ENCODE measurements around the gene GTPBP3. TPM values are rescaled to one million over a fixed set of nuclear protein-coding genes. Genes with fewer than 3 reads are reported as not detected.

GTPBP3 gene
- total RNA-seq, 2 donors from 2014 or later, result 20.7 to 72.5 TPM

DNA sequence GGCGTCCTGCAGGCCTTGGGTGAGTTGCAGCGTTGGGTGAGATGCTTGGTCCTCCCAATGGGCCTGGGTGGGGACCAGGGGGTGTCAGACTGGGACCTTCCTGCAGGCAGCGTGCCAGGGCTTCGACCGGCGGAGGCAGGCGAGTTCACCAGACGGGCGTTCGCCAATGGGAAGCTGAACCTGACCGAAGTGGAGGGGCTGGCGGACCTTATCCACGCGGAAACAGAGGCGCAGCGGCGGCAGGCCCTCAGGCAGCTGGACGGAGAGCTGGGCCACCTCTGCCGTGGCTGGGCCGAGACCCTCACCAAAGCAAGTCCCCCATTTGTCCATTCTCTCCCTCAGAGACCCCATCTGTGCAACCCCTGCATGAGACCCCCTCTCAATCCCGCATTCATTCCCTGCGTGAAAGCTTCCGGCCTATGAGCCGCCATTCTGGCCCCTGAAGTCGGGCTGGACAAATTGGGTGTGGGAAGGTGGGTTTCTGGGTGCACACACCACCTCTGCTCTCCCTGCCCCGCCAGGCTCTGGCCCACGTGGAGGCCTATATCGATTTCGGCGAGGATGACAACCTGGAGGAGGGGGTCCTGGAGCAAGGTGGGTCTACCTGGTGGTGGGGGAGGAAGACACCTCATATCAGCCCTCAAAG is 1.2 kb downstream of the GTPBP3 start:
- ATAC-seq (ENCODE audit: insufficient number of reproducible peaks, low FRiP score, low read depth) (no peak), DNase-seq (ENCODE audit: low spot score) (no peak)
- Histone ChIP-seq H3K4me3 (peak overlapping the region; percentile 96), H3K27me3 (replicated peaks; ENCODE audit: insufficient read depth) (no peaks in the 10 kb centered on the region), H3K4me1 (ENCODE audit: control insufficient read depth in 1 of 2, low read depth in 2 of 2) (peaks cover 20 to 36% of the 10 kb centered on the region in 2 donors), H3K36me3 (peaks cover 9% of the 10 kb centered on the region), H3K9me3 (no peaks in the 10 kb centered on the region), H3K27ac (no peak overlapping the region)
- TF ChIP-seq, protein P1, sequence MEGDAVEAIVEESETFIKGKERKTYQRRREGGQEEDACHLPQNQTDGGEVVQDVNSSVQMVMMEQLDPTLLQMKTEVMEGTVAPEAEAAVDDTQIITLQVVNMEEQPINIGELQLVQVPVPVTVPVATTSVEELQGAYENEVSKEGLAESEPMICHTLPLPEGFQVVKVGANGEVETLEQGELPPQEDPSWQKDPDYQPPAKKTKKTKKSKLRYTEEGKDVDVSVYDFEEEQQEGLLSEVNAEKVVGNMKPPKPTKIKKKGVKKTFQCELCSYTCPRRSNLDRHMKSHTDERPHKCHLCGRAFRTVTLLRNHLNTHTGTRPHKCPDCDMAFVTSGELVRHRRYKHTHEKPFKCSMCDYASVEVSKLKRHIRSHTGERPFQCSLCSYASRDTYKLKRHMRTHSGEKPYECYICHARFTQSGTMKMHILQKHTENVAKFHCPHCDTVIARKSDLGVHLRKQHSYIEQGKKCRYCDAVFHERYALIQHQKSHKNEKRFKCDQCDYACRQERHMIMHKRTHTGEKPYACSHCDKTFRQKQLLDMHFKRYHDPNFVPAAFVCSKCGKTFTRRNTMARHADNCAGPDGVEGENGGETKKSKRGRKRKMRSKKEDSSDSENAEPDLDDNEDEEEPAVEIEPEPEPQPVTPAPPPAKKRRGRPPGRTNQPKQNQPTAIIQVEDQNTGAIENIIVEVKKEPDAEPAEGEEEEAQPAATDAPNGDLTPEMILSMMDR (IDR thresholded peaks at IDR 0.05), result no peak

DNA sequence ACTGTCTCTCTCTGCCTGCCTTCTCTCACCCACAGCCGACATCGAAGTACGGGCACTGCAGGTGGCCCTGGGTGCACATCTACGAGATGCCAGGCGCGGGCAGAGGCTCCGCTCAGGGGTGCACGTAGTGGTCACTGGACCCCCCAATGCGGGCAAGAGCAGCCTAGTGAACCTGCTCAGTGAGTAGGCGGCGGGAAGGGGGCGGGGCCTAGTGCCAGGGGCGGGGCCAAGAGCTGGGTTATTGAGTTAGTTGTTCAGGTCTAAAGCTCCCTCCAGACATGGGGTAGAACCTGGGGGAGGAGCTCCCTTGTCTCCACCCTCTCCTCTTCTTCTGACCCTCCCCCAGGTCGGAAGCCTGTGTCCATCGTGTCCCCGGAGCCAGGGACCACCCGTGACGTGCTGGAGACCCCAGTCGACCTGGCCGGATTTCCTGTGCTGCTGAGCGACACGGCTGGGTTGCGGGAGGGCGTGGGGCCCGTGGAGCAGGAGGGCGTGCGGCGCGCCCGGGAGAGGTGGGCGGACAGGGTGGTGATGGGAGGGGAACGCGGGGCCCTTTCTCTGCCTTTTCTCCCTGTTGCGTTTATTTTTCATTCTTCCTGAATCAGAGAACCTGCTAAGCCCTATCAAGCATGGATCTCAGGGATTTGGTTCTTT is 1.9 kb downstream of the GTPBP3 start:
- no peak overlapping the region for H3K4me3 ChIP-seq
- DNase-seq (ENCODE audit: low spot score) (no peak), ATAC-seq (ENCODE audit: insufficient number of reproducible peaks, low FRiP score, low read depth) (no peak)
- TF ChIP-seq, protein P1 (IDR thresholded peaks at IDR 0.05), result no peak
- H3K27ac ChIP-seq, result no peak overlapping the region
- no peaks in the 10 kb centered on the region for H3K27me3 ChIP-seq (replicated peaks; ENCODE audit: insufficient read depth)
- H3K36me3 ChIP-seq, result peaks cover 9% of the 10 kb centered on the region
- H3K9me3 ChIP-seq, result no peaks in the 10 kb centered on the region
- peaks cover 15 to 30% of the 10 kb centered on the region in 2 donors for H3K4me1 ChIP-seq (ENCODE audit: control insufficient read depth in 1 of 2, low read depth in 2 of 2)

GRCh38 chr19:17340302-17340870 is 3.0 kb downstream of the GTPBP3 start:
- no peak overlapping the region for H3K27ac ChIP-seq
- DNase-seq (ENCODE audit: low spot score) (no peak), ATAC-seq (ENCODE audit: insufficient number of reproducible peaks, low FRiP score, low read depth) (no peak)
- no peak overlapping the region for H3K4me3 ChIP-seq
- TF ChIP-seq, protein P1 (IDR thresholded peaks at IDR 0.05), result no peak
- peaks cover 9% of the 10 kb centered on the region for H3K36me3 ChIP-seq
- no peaks in the 10 kb centered on the region for H3K27me3 ChIP-seq (replicated peaks; ENCODE audit: insufficient read depth)
- peaks cover 9 to 23% of the 10 kb centered on the region in 2 donors for H3K4me1 ChIP-seq (ENCODE audit: control insufficient read depth in 1 of 2, low read depth in 2 of 2)
- H3K9me3 ChIP-seq, result no peaks in the 10 kb centered on the region

GRCh38 chr19:17340871-17341357 is 3.6 kb downstream of the GTPBP3 start:
- ATAC-seq (ENCODE audit: insufficient number of reproducible peaks, low FRiP score, low read depth), result no peak
- Histone ChIP-seq H3K36me3 (peaks cover 9% of the 10 kb centered on the region), H3K4me3 (no peak overlapping the region), H3K27ac (no peak overlapping the region), H3K9me3 (no peaks in the 10 kb centered on the region), H3K4me1 (ENCODE audit: control insufficient read depth in 1 of 2, low read depth in 2 of 2) (peaks cover 7 to 18% of the 10 kb centered on the region in 2 donors), H3K27me3 (replicated peaks; ENCODE audit: insufficient read depth) (no peaks in the 10 kb centered on the region)
- DNase-seq (ENCODE audit: low spot score), result no peak
- TF ChIP-seq, protein P1 (IDR thresholded peaks at IDR 0.05), result no peak

DNA sequence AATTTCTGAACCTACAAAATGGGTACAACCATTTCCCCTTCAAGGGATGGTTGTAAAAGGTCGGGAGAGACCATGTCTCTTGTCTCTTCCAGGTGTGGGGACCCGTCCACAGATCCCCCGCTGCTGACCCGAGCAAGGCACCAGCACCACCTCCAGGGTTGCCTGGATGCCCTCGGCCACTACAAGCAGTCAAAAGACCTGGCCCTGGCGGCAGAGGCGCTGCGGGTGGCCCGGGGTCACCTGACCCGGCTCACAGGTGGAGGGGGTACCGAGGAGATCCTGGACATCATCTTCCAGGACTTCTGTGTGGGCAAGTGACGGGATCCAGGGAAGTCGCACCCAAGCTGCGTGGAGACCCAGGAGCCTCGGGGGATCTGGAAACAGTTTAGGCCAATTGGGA is 4.0 kb downstream of the GTPBP3 start:
- Histone ChIP-seq H3K36me3 (peaks cover 9% of the 10 kb centered on the region), H3K4me1 (ENCODE audit: control insufficient read depth in 1 of 2, low read depth in 2 of 2) (peaks cover 7 to 19% of the 10 kb centered on the region in 2 donors), H3K9me3 (no peaks in the 10 kb centered on the region), H3K4me3 (no peak overlapping the region), H3K27me3 (replicated peaks; ENCODE audit: insufficient read depth) (no peaks in the 10 kb centered on the region), H3K27ac (no peak overlapping the region)
- ATAC-seq (ENCODE audit: insufficient number of reproducible peaks, low FRiP score, low read depth) (no peak), DNase-seq (ENCODE audit: low spot score) (no peak)
- TF ChIP-seq, protein P1 (IDR thresholded peaks at IDR 0.05), result no peak

All from thoracic aorta (tissue), 2 donors.